Neural crest cell (in vitro differentiated cells): Measurements from ENCODE around the gene CDH23. TPM values are rescaled to one million over a fixed set of nuclear protein-coding genes. Genes with fewer than 3 reads are reported as not detected.

ENCODE experiments used
- DNase-seq: peaks from one replicate; pipeline ENCODE4 v3.0.0; 2021; ENCODE audit warnings: low read depth, mixed read lengths, low spot score
- H3K27ac Mint-ChIP-seq: one replicate; pipeline ENCODE4 v1.8.0; 2021; ENCODE audit warnings: mild to moderate bottlenecking, mixed read lengths; ENCODE audit not compliant: unreplicated experiment
- H3K27me3 Mint-ChIP-seq: 2 replicates; pipeline ENCODE4 v1.8.0; 2021; ENCODE audit warnings: low read depth, mild to moderate bottlenecking, mixed read lengths
- H3K36me3 Mint-ChIP-seq: 2 replicates; pipeline ENCODE4 v1.8.0; 2021; ENCODE audit warnings: low read depth, mild to moderate bottlenecking, mixed read lengths
- H3K4me1 Mint-ChIP-seq: 2 replicates; pipeline ENCODE4 v1.8.0; 2021; ENCODE audit warnings: mixed read lengths
- H3K4me3 Mint-ChIP-seq: one replicate; pipeline ENCODE4 v1.8.0; 2021; ENCODE audit warnings: mild to moderate bottlenecking, mixed read lengths
- H3K9me3 Mint-ChIP-seq: 2 replicates; pipeline ENCODE4 v1.8.0; 2021; ENCODE audit warnings: mixed read lengths
- CTCF ChIP-seq: fragments of 200-600 bp; sonication (generic); conservative IDR thresholded peaks from 2 replicates; pipeline ENCODE4 v1.5.0; 2021; ENCODE audit warnings: antibody characterized with exemption, mild to moderate bottlenecking
- total RNA-seq: library from RNA; stranded (reverse); gene quantifications from 2 replicates; pipeline ENCODE4 v1.2.1, GENCODE V29; 2021

CDH23 gene
- total RNA-seq, 1 donor from 2014 or later, result 2.6 TPM

- no peak for DNase-seq
- no peak for TF ChIP-seq CTCF
- H3K4me3 Mint-ChIP-seq, result no peak overlapping the region
- no peaks in the 10 kb centered on the region for H3K36me3 Mint-ChIP-seq
- peaks cover 7% of the 10 kb centered on the region for H3K4me1 Mint-ChIP-seq
- no peak overlapping the region for H3K27ac Mint-ChIP-seq
- H3K27me3 Mint-ChIP-seq, result peaks cover 27% of the 10 kb centered on the region
- no peaks in the 10 kb centered on the region for H3K9me3 Mint-ChIP-seq
Measured at GRCh38 chr10:71807557-71808510, 411.1 kb downstream of the CDH23 start.

- peaks cover 22% of the 10 kb centered on the region for H3K27me3 Mint-ChIP-seq
- no peak overlapping the region for H3K27ac Mint-ChIP-seq
- no peaks in the 10 kb centered on the region for H3K9me3 Mint-ChIP-seq
Measured at GRCh38 chr10:71809628-71810027, 412.9 kb downstream of the CDH23 start.

GRCh38 chr10:71810048-71810750 is 413.5 kb downstream of the CDH23 start:
- H3K27me3 Mint-ChIP-seq, result peaks cover 16% of the 10 kb centered on the region
- no peaks in the 10 kb centered on the region for H3K9me3 Mint-ChIP-seq
- no peaks in the 10 kb centered on the region for H3K36me3 Mint-ChIP-seq
- TF ChIP-seq CTCF, result no peak
- peaks cover 7% of the 10 kb centered on the region for H3K4me1 Mint-ChIP-seq
- no peak for DNase-seq
- H3K27ac Mint-ChIP-seq, result no peak overlapping the region
- H3K4me3 Mint-ChIP-seq, result no peak overlapping the region

More at GRCh38 chr10:71809628-71810027, 412.9 kb downstream of the CDH23 start:
- Mint-ChIP-seq H3K36me3 (no peaks in the 10 kb centered on the region), H3K4me3 (no peak overlapping the region), H3K4me1 (peaks cover 7% of the 10 kb centered on the region)
- no peak for DNase-seq
- no peak for TF ChIP-seq CTCF

GRCh38 chr10:71811351-71811750 is 414.6 kb downstream of the CDH23 start:
- Mint-ChIP-seq H3K27ac (no peak overlapping the region), H3K27me3 (peaks cover 7% of the 10 kb centered on the region), H3K36me3 (peaks cover 7% of the 10 kb centered on the region), H3K9me3 (no peaks in the 10 kb centered on the region), H3K4me3 (no peak overlapping the region), H3K4me1 (peaks cover 4% of the 10 kb centered on the region)
- no peak for TF ChIP-seq CTCF
- no peak for DNase-seq

GRCh38 chr10:71812016-71812912 is 415.5 kb downstream of the CDH23 start:
- Mint-ChIP-seq H3K4me1 (peaks cover 4% of the 10 kb centered on the region), H3K36me3 (peaks cover 8% of the 10 kb centered on the region), H3K9me3 (no peaks in the 10 kb centered on the region), H3K27me3 (no peaks in the 10 kb centered on the region), H3K4me3 (no peak overlapping the region), H3K27ac (no peak overlapping the region)
- peak; percentile 74 for TF ChIP-seq CTCF
- peak; percentile 50 for DNase-seq
